HG02981 (cell line): ENCODE data around the gene C1orf146.
"Not testable (repeated sequence)": the region's sequence is repeated elsewhere in the genome, so short reads cannot be mapped to it uniquely, and the experiment has no call there.

Experiments
- ATAC-seq: cut with Tn5 transposase; IDR thresholded peaks from one replicate; pipeline ENCODE4 v1.9.1; 2021; ENCODE audit warnings: mild to moderate bottlenecking, moderate library complexity; ENCODE audit not compliant: unreplicated experiment

The C1orf146 gene

GRCh38 chr1:92217721-92218120 is at the start of gene C1orf146:
C1orf146 (plus strand) TSS chr1:92217915; CDS start chr1:92231421, 13,506 bp downstream.
- ATAC-seq, result no peak

GRCh38 chr1:92168657-92169056 is 49.1 kb upstream of the C1orf146 start:
- ATAC-seq, result no peak

- ATAC-seq, result no peak
Observed at GRCh38 chr1:92169214-92170005, 48.3 kb upstream of the C1orf146 start.

GRCh38 chr1:92184632-92185031 is 33.1 kb upstream of the C1orf146 start:
- no peak for ATAC-seq

GRCh38 chr1:92186081-92186480 is 31.6 kb upstream of the C1orf146 start:
- no peak for ATAC-seq

GRCh38 chr1:92188436-92189255 is 29.1 kb upstream of the C1orf146 start:
- ATAC-seq, result no peak

GRCh38 chr1:92191726-92192125 is 26.0 kb upstream of the C1orf146 start:
- no peak for ATAC-seq

- no peak for ATAC-seq
Observed at GRCh38 chr1:92192246-92192645, 25.5 kb upstream of the C1orf146 start.

GRCh38 chr1:92194511-92194910 is 23.2 kb upstream of the C1orf146 start:
- no peak for ATAC-seq

- ATAC-seq, result no peak
Observed at GRCh38 chr1:92201973-92202372, 15.7 kb upstream of the C1orf146 start.

- ATAC-seq, result no peak
Observed at GRCh38 chr1:92203105-92203504, 14.6 kb upstream of the C1orf146 start.

GRCh38 chr1:92210701-92211100 is 7.0 kb upstream of the C1orf146 start:
- no peak for ATAC-seq

GRCh38 chr1:92211166-92211565 is 6.5 kb upstream of the C1orf146 start:
- no peak for ATAC-seq

- no peak for ATAC-seq
Observed at GRCh38 chr1:92218559-92218958, 844 bp downstream of the C1orf146 start.

- ATAC-seq, result no peak
Observed at GRCh38 chr1:92219028-92219427, 1.3 kb downstream of the C1orf146 start.

GRCh38 chr1:92228401-92228800 is 10.7 kb downstream of the C1orf146 start:
- ATAC-seq, result no peak

- no peak for ATAC-seq
Observed at GRCh38 chr1:92230736-92231135, 13.0 kb downstream of the C1orf146 start.

- ATAC-seq, result no peak
Observed at GRCh38 chr1:92240034-92240433, 22.3 kb downstream of the C1orf146 start.

GRCh38 chr1:92244376-92244775 is 26.7 kb downstream of the C1orf146 start:
- no peak for ATAC-seq

GRCh38 chr1:92254714-92255113 is 37.0 kb downstream of the C1orf146 start:
- not testable (repeated sequence) for ATAC-seq

- no peak for ATAC-seq
Observed at GRCh38 chr1:92259350-92259749, 41.6 kb downstream of the C1orf146 start.

- ATAC-seq, result no peak
Observed at GRCh38 chr1:92262516-92262915, 44.8 kb downstream of the C1orf146 start.
